ENCODE results near the gene DCXR.
A peak's percentile ranks its signal among the peaks of the same experiment; 100 is the strongest.

- TF ChIP-seq ZSCAN18 (tag by site-specific recombination; IDR thresholded peaks at IDR 0.05) (no peak), CTCF (tag by site-specific recombination; IDR thresholded peaks at IDR 0.05) (peak; percentile 62), MEIS1 (CRISPR knock-in tag; IDR thresholded peaks at IDR 0.05; ENCODE audit: borderline replicate concordance) (no peak), ZNF184 (tag by site-specific recombination; IDR thresholded peaks at IDR 0.05) (no peak), REST (tag by site-specific recombination; IDR thresholded peaks at IDR 0.05) (no peak), TCF7L2 (IDR thresholded peaks at IDR 0.05; ENCODE audit: borderline replicate concordance, low read depth, low read length) (no peak), ZNF23 (tag by site-specific recombination; IDR thresholded peaks at IDR 0.05; ENCODE audit: borderline replicate concordance) (no peak), ZNF280C (tag by site-specific recombination; IDR thresholded peaks at IDR 0.05) (no peak), ZNF274 (IDR thresholded peaks at IDR 0.05; ENCODE audit: low read length) (no peak), ZNF274 (tag by site-specific recombination; IDR thresholded peaks at IDR 0.05; ENCODE audit: borderline replicate concordance) (no peak), ZNF138 (tag by site-specific recombination; IDR thresholded peaks at IDR 0.05; ENCODE audit: borderline replicate concordance) (no peak), ZNF362 (tag by site-specific recombination; IDR thresholded peaks at IDR 0.05) (no peak), ZNF174 (tag by site-specific recombination; IDR thresholded peaks at IDR 0.05) (no peak), ZBTB26 (tag by site-specific recombination; optimal IDR thresholded peaks at IDR 0.05) (no peak)
Observed at GRCh38 chr17:82058230-82058854, 20.8 kb upstream of the DCXR start.
